Loucy (cell line): ENCODE data around the gene GAS2L3.

ENCODE experiments used
- EZH2phosphoT487 ChIP-seq: fragments of 200-600 bp; IDR thresholded peaks from 2 replicates; pipeline ENCODE4 v1.6.1; 2018; ENCODE audit warnings: antibody characterized with exemption, mild to moderate bottlenecking, moderate library complexity, borderline replicate concordance
- TF ChIP-seq, protein P1 (sequence below): fragments of 200-600 bp; sonication (generic); conservative IDR thresholded peaks from 2 replicates; pipeline ENCODE4 v1.5.1; 2014; ENCODE audit warnings: mild to moderate bottlenecking, antibody characterized with exemption, low read length

DNA sequence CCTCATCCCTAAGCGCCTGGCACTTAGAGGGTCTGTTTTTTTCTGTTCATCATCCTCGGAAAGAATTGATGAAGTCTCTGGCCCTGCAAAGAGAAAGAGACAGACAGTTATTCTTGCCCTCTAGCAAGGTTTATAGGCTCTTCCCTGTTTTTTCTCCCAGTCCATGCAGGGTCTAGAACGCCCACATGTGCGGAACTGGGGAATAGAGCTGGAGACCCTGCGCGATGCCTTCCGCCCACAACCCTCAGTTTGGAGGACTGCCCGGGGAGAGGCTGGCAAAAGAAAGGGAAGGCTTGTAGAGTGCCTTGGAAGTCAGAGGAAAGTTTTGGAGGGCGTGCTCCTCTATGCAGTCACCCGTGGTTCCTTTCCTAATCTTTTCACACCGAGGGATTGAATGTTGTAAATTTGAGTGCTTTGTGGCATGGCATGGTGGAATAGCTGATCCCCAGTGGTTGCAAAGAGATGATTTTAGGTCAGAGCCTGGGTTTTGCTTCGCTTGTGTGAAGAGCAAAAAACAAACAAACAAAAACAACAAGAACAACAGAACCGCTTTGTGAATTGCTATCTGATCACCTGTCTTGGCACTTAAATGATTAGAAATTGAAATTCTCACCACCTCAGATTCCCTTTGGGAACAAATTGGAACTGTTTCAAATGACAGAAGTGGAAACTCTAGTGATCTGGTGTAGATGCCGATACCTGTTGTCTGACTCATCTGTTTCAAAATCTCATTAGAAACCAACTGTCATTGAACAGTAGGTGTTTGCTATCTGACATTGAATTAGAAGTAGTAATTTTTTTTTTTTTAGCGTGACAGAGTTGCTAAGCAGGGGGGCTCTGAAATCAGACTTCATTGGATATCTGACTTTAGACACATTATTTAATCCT lies 947 bp downstream of the GAS2L3 start:
- TF ChIP-seq, protein P1, sequence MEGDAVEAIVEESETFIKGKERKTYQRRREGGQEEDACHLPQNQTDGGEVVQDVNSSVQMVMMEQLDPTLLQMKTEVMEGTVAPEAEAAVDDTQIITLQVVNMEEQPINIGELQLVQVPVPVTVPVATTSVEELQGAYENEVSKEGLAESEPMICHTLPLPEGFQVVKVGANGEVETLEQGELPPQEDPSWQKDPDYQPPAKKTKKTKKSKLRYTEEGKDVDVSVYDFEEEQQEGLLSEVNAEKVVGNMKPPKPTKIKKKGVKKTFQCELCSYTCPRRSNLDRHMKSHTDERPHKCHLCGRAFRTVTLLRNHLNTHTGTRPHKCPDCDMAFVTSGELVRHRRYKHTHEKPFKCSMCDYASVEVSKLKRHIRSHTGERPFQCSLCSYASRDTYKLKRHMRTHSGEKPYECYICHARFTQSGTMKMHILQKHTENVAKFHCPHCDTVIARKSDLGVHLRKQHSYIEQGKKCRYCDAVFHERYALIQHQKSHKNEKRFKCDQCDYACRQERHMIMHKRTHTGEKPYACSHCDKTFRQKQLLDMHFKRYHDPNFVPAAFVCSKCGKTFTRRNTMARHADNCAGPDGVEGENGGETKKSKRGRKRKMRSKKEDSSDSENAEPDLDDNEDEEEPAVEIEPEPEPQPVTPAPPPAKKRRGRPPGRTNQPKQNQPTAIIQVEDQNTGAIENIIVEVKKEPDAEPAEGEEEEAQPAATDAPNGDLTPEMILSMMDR: no peak
- TF ChIP-seq EZH2phosphoT487: no peak
